ENCODE data around the gene CSAG1.
"Not testable (repeated sequence)": the region's sequence is repeated elsewhere in the genome, so short reads cannot be mapped to it uniquely, and the experiment has no call there.

Gene CSAG1

GRCh38 chrX:152733261-152733975 lies at the start of gene CSAG1, which contains the start of gene MAGEA12:
Gene CSAG1, minus strand, starts transcription at chrX:152733721. Its CDS starts 1,261 bp downstream, at chrX:152732460.
Gene MAGEA12, plus strand, starts transcription at chrX:152733757. Its CDS starts 2,405 bp downstream, at chrX:152736162.
- no peak for TF ChIP-seq CTCF (IDR thresholded peaks at IDR 0.05; ENCODE audit: insufficient read depth, low read depth, low read length, missing control alignments)
- no peak for DNase-seq (ENCODE audit: low read depth)
- no peak within 1 kb of the TSS for H3K4me3 ChIP-seq (ENCODE audit: low read length)

GRCh38 chrX:152769549-152770289 lies 36.2 kb upstream of the CSAG1 start, which contains the start of gene MAGEA6:
Gene MAGEA6, minus strand, starts transcription at chrX:152769689. Its CDS starts 2,039 bp downstream, at chrX:152767650.
- not testable (repeated sequence) for DNase-seq (ENCODE audit: low read depth); H3K4me3 ChIP-seq (ENCODE audit: low read length)

GRCh38 chrX:152766562-152766961 lies 33.0 kb upstream of the CSAG1 start:
- H3K4me3 ChIP-seq (ENCODE audit: low read length); DNase-seq (ENCODE audit: low read depth): not testable (repeated sequence)

GRCh38 chrX:152761582-152761981 lies 28.1 kb upstream of the CSAG1 start:
- not testable (repeated sequence) for DNase-seq (ENCODE audit: low read depth); H3K4me3 ChIP-seq (ENCODE audit: low read length)

- DNase-seq (ENCODE audit: low read depth); H3K4me3 ChIP-seq (ENCODE audit: low read length): not testable (repeated sequence)
Measured at GRCh38 chrX:152759544-152759943, 26.0 kb upstream of the CSAG1 start.

GRCh38 chrX:152758918-152759317 lies 25.4 kb upstream of the CSAG1 start, which contains the start of gene CSAG3:
Gene CSAG3, plus strand, starts transcription at chrX:152759218.
- not testable (repeated sequence) for DNase-seq (ENCODE audit: low read depth); H3K4me3 ChIP-seq (ENCODE audit: low read length)

GRCh38 chrX:152754871-152755270 lies 21.4 kb upstream of the CSAG1 start:
- H3K4me3 ChIP-seq (ENCODE audit: low read length); DNase-seq (ENCODE audit: low read depth): not testable (repeated sequence)

GRCh38 chrX:152753686-152754650 lies 20.4 kb upstream of the CSAG1 start, which contains the start of gene MAGEA2:
Gene MAGEA2, minus strand, starts transcription at chrX:152753842. Its CDS starts 2,479 bp downstream, at chrX:152751363.
- H3K4me3 ChIP-seq (ENCODE audit: low read length); DNase-seq (ENCODE audit: low read depth): not testable (repeated sequence)

- DNase-seq (ENCODE audit: low read depth) = no peak
- TF ChIP-seq CTCF (IDR thresholded peaks at IDR 0.05; ENCODE audit: insufficient read depth, low read depth, low read length, missing control alignments) = no peak
- H3K4me3 ChIP-seq (ENCODE audit: low read length) = no peak overlapping the region
Measured at GRCh38 chrX:152738560-152738959, 5.0 kb upstream of the CSAG1 start.

GRCh38 chrX:152736528-152736927 lies 3.0 kb upstream of the CSAG1 start:
- not testable (repeated sequence) for DNase-seq (ENCODE audit: low read depth)

More at GRCh38 chrX:152736528-152736927, 3.0 kb upstream of the CSAG1 start:
- not testable (repeated sequence) for H3K4me3 ChIP-seq (ENCODE audit: low read length)

Measured in epithelial cell of esophagus (primary cell).